Neural progenitor cell (in vitro differentiated cells): Measurements from ENCODE around the gene THRB.

Experiments used
- EZH2 ChIP-seq: fragments of 200-600 bp; sonication (generic); IDR thresholded peaks from 2 replicates; pipeline ENCODE4 v1.6.1; 2017; ENCODE audit warnings: antibody characterized with exemption, mild to moderate bottlenecking, moderate library complexity
- TF ChIP-seq, protein P1 (sequence below): fragments of 200-600 bp; sonication (generic); IDR thresholded peaks from 2 replicates; pipeline ENCODE4 v1.5.1; 2017; ENCODE audit warnings: antibody characterized with exemption, mild to moderate bottlenecking

DNA sequence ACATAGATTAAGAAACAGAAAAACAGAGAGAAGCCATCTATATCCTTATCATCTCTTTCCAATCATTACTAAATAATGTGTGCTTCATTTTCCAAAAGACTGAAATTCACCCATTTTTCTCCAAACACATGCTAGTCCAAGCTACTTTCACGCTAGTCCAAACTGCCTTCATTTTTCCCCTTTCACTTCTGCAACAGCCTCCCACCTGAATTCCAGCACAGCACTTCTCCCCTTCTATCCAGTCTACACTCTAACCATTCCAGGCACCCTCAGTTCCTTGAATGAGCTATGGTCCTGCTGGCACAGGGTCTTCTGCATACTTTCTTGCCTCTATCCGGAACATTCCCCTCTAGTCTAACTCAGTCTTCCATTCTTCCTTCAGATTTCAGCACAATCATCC, 112.0 kb downstream of the THRB start:
- TF ChIP-seq, protein P1, sequence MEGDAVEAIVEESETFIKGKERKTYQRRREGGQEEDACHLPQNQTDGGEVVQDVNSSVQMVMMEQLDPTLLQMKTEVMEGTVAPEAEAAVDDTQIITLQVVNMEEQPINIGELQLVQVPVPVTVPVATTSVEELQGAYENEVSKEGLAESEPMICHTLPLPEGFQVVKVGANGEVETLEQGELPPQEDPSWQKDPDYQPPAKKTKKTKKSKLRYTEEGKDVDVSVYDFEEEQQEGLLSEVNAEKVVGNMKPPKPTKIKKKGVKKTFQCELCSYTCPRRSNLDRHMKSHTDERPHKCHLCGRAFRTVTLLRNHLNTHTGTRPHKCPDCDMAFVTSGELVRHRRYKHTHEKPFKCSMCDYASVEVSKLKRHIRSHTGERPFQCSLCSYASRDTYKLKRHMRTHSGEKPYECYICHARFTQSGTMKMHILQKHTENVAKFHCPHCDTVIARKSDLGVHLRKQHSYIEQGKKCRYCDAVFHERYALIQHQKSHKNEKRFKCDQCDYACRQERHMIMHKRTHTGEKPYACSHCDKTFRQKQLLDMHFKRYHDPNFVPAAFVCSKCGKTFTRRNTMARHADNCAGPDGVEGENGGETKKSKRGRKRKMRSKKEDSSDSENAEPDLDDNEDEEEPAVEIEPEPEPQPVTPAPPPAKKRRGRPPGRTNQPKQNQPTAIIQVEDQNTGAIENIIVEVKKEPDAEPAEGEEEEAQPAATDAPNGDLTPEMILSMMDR: no peak
- TF ChIP-seq EZH2: no peak
